GM21717 (cell line): Measurements from ENCODE around the gene RPS14.

Source experiments
- ATAC-seq: cut with Tn5 transposase; IDR thresholded peaks from one replicate; pipeline ENCODE4 v1.9.1; 2021; ENCODE audit warnings: mild to moderate bottlenecking, moderate library complexity; ENCODE audit not compliant: unreplicated experiment

RPS14 gene

DNA sequence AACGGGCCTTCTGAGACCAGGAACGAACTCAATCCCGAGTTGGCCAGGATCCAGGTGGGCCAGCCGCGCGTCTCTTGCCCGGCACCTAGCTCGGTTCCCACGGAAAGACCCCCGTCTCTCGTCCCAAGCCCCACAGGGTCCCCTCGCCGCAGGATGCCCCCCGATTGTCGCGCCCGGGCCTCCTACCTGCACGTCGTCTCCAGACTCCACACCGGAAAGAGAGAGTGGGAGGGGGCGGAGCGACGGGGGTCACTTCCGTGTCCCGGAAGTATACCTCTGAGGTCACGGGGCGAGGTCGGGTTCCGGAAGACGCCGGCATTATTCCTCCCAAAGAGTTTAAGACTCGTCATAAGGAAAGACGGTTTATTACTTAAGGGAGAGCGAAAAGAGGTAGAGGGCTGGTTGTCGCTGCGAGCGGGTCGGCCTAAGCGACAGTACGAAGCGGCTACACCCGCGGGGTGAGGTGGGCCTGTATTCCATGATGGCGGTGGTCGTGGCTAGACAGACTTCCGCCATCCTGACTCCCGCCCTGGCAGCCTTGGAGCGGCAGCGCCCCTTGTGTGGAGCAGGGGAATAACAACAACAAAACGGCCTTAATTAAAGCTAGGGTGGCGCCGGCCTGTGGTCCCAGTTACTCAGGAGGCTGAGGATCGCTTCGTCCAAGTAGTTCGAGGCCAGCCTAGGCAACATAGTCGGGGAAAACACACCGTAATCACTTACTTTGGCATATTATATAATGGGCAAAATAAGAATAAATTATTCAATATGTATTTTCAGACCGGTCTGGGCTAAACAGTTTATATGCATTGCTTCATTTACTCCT, at the start of gene RPS14:
Gene RPS14 (minus strand): TSS at position 223 of the 823 bp plus-strand sequence. CDS start 2,006 bp downstream, outside the sequence.
- peak; percentile 91 for ATAC-seq

GRCh38 chr5:150498971-150499370, 49.4 kb upstream of the RPS14 start:
- no peak for ATAC-seq

DNA sequence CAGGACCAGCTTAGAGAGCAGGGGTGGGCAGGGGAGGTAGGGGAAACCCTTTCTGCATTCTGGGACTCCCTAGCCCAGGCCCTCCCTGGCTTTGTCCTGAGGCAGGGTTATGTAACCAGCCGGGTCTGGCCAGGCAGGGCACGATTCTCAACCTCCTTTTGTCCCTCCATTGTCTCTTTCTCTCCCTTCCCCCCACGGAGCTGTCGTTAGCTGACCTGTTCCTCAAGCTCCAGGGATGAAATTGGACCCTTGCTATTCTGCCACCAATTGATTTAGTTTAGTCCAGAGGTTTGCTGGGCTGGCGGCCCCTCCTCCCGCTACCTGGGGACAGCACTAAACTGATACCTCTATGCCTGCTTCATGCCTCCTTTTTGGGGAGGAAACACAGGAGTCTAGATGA, 49.0 kb upstream of the RPS14 start:
- no peak for ATAC-seq

DNA sequence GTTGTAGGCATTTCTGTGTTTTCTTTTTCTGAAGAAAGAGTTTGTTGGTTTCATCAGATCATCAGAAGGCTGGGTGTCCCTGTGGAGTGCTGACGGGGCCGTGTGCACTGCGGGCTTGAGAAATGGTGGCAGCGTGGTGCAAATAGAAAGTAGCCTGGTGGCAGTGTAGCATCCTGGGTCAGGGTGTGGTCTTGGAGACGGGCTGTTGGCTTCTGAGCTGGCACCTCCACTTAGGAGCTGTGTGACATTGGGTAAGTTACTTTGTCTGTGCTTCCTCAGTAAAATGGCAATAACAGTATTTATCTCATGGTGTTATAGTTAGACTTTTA, 48.4 kb upstream of the RPS14 start:
- ATAC-seq = no peak

GRCh38 chr5:150497274-150497988, 47.9 kb upstream of the RPS14 start:
- no peak for ATAC-seq

GRCh38 chr5:150496534-150496933, 47.0 kb upstream of the RPS14 start:
- ATAC-seq = no peak

GRCh38 chr5:150496098-150496497, 46.6 kb upstream of the RPS14 start:
- no peak for ATAC-seq

DNA sequence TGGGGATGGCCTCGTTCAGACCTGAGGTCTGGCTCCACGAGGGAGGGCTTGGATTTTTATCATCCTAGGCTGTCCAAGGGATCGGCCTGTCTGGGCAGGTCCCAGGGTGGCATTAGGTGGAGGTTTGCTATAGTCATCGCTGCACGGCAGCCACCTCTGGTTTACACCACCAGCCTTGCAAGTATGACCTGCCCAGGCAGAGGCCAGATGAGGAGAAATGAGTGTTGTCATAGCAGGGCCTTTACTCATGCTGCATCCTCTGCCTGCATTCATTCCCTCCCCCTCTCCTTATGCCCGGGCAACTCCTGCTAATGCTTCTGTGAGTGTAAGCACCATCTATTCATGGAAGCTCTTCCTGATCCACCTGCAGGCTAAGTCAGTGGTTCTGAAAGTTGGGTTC, 43.1 kb upstream of the RPS14 start:
- no peak for ATAC-seq

DNA sequence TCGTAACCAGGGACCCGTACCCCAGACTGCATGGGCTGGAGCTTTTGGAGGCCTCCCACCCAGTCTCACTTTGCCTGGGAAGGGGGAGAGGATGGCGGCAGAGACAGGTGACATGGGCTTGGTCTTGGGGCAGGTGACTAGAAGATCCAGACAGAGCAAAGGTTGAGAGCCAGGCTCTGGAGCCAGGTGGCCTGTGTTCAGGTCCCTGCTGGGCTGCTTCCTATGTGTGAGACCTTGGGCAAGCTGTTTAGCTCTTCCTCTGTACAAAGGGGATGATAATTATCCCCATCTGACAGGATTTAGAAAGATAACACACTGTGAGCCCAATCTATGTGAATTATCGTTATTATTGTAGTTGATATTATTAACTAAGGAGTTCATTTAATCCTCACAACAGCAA, 42.3 kb upstream of the RPS14 start:
- ATAC-seq = no peak

DNA sequence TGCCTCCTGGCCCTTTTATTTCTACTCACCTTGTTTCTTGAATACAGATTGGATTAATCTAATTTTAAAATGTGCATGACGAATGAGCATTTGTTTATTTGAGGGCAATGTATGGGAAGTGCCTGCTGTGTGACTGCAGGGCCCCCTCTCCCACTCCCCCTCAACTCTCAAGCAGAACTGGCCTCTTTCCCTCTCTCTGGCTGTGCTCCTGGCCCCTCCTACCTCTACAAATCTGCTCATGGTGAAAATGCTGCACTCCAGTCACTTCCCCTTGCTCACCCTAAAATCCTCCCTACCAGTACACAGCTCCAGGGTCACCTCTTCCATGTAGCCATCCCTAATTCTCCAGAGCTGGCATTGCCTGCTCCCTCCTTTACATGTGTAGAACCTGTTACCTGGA, 41.2 kb upstream of the RPS14 start:
- ATAC-seq = no peak

- peak; percentile 2 for ATAC-seq
Measured at GRCh38 chr5:150490296-150490669, 40.7 kb upstream of the RPS14 start.

DNA sequence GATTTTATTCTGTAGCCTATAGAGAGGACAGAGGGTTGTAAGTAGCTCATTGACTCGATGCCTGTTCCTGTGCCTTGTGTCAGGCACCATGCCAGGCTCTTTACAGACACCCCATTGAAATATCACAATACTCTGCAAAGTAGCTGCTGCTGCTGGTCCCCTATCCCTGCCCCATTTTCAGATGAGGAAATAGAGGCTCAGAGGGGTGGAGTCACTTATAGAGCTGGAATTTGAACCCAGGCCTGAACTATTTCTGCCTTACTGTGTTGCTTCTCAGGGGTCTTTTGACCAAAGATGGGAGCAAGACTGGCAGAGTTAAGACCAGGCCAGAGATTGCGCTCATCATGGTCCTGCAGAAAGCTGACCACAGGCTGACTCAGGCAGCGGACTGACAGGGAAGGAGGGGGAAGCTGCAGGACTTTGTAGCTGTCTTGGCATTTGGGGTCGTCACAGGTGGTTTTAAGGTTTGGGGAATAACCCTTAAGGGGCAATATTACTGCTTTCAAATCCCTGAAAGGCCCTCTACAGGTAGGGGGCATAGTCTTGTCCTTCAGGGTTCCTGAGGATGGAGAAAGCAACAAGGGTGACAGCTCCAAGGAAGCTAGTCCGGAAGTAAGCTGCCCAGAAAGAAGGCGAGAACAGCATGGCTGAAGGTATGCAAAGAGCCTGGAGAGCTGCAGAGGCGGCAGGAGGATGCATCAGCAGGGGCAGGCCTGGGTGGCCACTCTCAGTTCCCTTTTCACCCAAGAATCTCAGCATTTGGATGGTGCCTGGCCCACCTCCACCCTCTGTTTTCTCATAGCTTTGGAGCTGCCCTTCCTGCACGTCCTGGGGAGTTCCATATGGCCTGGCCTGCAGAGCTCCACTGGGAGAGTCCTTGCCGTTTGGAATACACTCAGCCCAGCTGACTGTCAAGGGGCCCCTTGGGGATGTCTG, 40.1 kb upstream of the RPS14 start:
- peak; percentile 92 for ATAC-seq

- no peak for ATAC-seq
Measured at GRCh38 chr5:150488519-150489359, 39.2 kb upstream of the RPS14 start.

DNA sequence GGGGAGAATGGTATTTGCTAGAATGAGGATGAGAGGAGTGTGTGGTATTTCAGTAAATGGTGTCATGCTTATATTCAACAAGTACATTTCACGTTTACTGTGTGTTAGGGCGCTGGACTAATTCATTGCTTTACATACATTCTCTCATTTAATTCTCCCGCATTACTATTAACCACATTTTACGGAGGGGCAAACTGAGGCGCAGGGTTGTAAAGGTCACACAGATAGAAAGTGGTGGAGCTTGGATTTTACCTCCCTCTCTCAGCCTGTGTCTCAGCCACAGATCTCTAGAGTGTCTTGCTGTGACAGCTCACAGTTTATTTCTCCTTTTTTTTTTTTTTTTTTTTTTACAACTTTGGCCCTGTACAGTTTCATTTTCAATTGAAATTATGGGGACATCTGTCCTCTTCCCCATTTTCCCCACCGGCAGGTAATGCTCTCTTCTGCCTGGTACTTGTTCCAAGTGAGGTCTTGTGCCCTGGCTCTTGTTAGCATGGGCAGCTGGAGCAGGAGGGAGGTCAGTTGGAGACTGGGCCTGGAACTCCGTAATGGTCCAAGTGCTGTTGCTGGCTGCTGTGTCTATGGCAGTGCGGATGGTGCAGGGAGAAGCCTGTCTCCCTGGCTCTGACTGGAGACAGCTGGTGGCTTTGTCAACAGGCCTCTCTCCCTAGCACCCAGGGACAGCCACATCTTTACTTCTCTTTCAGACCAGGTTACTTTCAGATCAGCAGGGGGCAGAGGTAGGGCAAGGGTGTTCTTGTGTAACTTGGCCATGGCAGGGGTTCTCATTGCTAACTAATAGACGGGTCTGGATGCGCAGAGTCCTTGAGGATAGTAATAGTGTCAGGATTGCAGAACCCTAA, 37.9 kb upstream of the RPS14 start:
- no peak for ATAC-seq

- no peak for ATAC-seq
Measured at GRCh38 chr5:150486402-150487198, 37.1 kb upstream of the RPS14 start.

- no peak for ATAC-seq
Measured at GRCh38 chr5:150485693-150486401, 36.3 kb upstream of the RPS14 start.

DNA sequence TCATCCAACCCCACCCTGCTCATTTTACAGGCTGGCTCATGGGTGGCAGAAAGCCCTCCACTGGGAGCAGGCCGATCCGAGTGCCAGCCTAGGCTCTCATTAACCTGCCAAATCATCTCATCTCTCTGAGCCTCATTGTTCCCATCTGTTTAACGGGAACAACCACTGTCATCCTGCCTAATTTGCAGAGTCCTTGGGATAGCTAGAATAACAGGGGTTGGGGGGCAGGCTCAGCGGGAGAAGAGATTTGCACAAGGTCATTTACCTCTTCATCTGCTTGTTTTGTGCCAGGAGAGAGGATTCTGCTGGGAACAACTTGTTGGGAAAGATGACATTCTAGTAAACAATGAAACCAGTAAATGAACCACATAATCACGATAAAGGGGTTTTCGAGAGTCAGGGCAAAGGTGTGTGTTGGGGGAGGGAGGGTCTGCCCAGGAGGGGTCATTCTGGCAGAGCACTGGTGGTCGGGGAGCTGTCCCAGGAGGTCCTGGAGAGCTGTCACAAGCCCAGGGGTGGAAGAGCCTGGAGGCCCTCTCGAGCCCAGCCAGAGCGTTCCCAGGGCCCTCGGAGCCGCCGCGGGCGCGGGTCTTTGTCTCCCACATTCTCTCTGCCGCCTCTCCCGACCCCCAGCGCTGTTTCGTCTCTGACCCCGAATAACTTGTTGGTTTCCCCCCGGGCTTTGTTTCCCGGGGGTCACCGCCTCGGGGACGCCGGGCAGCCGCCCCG, 35.6 kb upstream of the RPS14 start:
- ATAC-seq = no peak
